ENCODE data around the gene DENND1A.

GRCh38 chr9:123513554-123513953, 416.4 kb downstream of the DENND1A start:
- TF ChIP-seq CTCF (IDR thresholded peaks at IDR 0.05) (no peak), EP300 (IDR thresholded peaks at IDR 0.05) (no peak)
